GM12875 (cell line): ENCODE data around the gene ZHX3.

Source experiments
- H3K4me3 ChIP-seq: one replicate; pipeline ENCODE4 v1.5.1; 2011; ENCODE audit warnings: low read depth, low read length, control low read depth
- CTCF ChIP-seq: IDR thresholded peaks from 2 replicates; pipeline ENCODE4 v1.5.1; 2011; ENCODE audit warnings: low read depth, mild to moderate bottlenecking, control low read depth, inconsistent platforms, low read length, moderate library complexity, borderline replicate concordance; ENCODE audit not compliant: insufficient read depth

ZHX3 gene

GRCh38 chr20:41347523-41348429 is 30.2 kb upstream of the ZHX3 start:
- H3K4me3 ChIP-seq: no peak overlapping the region
- no peak for TF ChIP-seq CTCF

- no peak for TF ChIP-seq CTCF
- H3K4me3 ChIP-seq: no peak overlapping the region
Observed at GRCh38 chr20:41345729-41346067, 28.2 kb upstream of the ZHX3 start.

- no peak overlapping the region for H3K4me3 ChIP-seq
- TF ChIP-seq CTCF: no peak
Observed at GRCh38 chr20:41344938-41345728, 27.6 kb upstream of the ZHX3 start.

- TF ChIP-seq CTCF: no peak
- no peak overlapping the region for H3K4me3 ChIP-seq
Observed at GRCh38 chr20:41344477-41344876, 26.9 kb upstream of the ZHX3 start.

GRCh38 chr20:41342474-41343464 is 25.2 kb upstream of the ZHX3 start:
- TF ChIP-seq CTCF: no peak
- no peak overlapping the region for H3K4me3 ChIP-seq

GRCh38 chr20:41340327-41341055 is 23.0 kb upstream of the ZHX3 start, which contains the start of gene LPIN3:
Gene LPIN3, plus strand, starts transcription at chr20:41340821. Its CDS starts 4,983 bp downstream, at chr20:41345804.
- TF ChIP-seq CTCF: no peak
- H3K4me3 ChIP-seq: no peak within 1 kb of the TSS
